ENCODE data around the gene PHLDA2.

Gene PHLDA2

DNA sequence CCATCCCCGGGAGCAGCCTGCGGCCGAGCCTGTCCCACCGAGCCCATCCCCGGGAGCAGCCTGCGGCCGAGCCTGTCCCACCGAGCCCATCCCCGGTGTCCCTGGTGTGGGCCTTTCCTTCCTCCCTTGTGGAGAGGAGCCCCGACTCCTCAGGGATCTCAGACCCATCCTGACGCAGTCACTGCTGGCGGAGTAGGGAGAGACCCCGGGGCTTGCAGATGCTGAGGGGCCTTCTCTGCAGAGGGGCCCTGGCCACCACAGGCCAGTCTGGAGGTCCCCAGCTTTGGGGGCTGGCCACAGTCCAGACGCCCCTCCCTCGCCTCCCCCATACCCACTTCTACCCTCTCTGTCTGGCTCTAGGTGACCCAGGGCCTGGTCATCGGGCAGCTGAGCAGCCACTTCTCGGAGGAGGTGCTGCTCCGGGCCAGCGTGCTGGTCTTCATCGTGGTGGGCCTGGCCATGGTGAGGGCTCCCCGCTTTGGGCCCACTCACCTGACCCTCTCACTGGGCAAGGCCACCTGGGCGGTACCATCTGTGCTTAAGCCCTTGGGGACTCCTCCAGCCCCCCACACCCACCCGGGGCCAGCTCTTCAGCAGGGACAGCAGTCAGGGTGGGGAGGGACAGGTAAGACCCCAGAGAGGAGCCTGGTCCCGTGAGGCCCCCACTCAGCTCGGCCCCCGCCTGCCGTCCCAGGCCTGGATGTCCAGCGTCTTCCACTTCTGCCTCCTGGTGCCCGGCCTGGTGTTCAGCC, 7.3 kb downstream of the PHLDA2 start:
- TF ChIP-seq, protein P1, sequence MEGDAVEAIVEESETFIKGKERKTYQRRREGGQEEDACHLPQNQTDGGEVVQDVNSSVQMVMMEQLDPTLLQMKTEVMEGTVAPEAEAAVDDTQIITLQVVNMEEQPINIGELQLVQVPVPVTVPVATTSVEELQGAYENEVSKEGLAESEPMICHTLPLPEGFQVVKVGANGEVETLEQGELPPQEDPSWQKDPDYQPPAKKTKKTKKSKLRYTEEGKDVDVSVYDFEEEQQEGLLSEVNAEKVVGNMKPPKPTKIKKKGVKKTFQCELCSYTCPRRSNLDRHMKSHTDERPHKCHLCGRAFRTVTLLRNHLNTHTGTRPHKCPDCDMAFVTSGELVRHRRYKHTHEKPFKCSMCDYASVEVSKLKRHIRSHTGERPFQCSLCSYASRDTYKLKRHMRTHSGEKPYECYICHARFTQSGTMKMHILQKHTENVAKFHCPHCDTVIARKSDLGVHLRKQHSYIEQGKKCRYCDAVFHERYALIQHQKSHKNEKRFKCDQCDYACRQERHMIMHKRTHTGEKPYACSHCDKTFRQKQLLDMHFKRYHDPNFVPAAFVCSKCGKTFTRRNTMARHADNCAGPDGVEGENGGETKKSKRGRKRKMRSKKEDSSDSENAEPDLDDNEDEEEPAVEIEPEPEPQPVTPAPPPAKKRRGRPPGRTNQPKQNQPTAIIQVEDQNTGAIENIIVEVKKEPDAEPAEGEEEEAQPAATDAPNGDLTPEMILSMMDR (IDR thresholded peaks at IDR 0.05): no peak

DNA sequence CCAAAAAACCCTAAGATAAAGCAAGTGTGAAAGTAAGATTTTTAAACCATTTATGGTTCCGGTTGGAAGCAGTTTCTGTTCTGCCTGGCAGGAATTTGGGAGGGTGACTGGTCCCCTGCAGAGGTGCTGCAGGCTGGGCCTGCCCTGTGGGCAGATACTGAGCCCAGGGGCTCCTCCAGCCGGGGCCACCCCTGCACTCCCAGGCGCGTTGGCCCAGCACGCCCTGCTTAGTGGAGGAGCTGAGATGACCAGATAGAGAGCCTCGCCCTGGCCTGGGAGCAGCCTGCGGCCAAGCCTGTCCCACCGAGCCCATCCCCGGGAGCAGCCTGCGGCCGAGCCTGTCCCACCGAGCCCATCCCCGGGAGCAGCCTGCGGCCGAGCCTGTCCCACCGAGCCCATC, 8.0 kb downstream of the PHLDA2 start:
- Histone ChIP-seq H3K36me3 (no peaks in the 10 kb centered on the region), H3K4me1 (peaks cover 0 to 9% (median 0%) of the 10 kb centered on the region in 4 donors), H3K4me3 (no peak overlapping the region), H3K9me3 (no peaks in the 10 kb centered on the region), H3K27ac (no peak overlapping the region), H3K27me3 (peaks cover 0 to 9% of the 10 kb centered on the region in 2 donors)
- no peak for DNase-seq
- intact Hi-C loops (cut with DNase I; ENCODE audit: low total_unique reads): no loop called here
- TF ChIP-seq, protein P1 (IDR thresholded peaks at IDR 0.05): no peak

More for the DNA sequence above, 7.3 kb downstream of the PHLDA2 start:
- Histone ChIP-seq H3K27me3 (peaks cover 0 to 15% of the 10 kb centered on the region in 2 donors), H3K9me3 (no peaks in the 10 kb centered on the region), H3K36me3 (no peaks in the 10 kb centered on the region), H3K27ac (no peak overlapping the region), H3K4me1 (peaks cover 0 to 9% (median 0%) of the 10 kb centered on the region in 4 donors), H3K4me3 (no peak overlapping the region)
- DNase-seq: no peak
- intact Hi-C loops (cut with DNase I; ENCODE audit: low total_unique reads): no loop called here

DNA sequence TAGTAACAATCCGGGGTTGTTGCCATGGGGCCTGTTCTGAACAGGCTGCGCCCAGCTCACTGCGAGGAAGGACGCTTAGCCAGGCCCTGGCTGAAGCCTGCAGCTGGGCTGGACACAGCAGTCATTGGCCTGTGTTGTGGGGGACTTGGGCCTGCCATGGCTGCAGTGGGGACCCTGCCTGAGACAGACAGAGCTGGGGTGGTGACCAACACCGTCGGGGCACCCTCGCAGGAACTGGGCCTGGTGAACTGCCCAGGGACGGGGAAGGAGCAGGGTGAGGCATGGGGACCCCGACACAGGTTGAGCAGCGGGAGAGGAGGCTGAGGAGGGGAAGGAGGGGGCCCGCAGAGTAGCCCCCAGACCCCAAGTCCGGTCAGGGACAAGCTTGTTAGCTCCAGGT, 8.9 kb downstream of the PHLDA2 start:
- TF ChIP-seq, protein P1 (IDR thresholded peaks at IDR 0.05): no peak
- H3K4me3 ChIP-seq: no peak overlapping the region
- peaks cover 0 to 9% of the 10 kb centered on the region in 2 donors for H3K27me3 ChIP-seq
- H3K9me3 ChIP-seq: no peaks in the 10 kb centered on the region
- H3K4me1 ChIP-seq: peaks cover 0 to 9% (median 0%) of the 10 kb centered on the region in 4 donors
- H3K27ac ChIP-seq: no peak overlapping the region
- DNase-seq: no peak
- H3K36me3 ChIP-seq: no peaks in the 10 kb centered on the region
- intact Hi-C loops (cut with DNase I; ENCODE audit: low total_unique reads): no loop called here

DNA sequence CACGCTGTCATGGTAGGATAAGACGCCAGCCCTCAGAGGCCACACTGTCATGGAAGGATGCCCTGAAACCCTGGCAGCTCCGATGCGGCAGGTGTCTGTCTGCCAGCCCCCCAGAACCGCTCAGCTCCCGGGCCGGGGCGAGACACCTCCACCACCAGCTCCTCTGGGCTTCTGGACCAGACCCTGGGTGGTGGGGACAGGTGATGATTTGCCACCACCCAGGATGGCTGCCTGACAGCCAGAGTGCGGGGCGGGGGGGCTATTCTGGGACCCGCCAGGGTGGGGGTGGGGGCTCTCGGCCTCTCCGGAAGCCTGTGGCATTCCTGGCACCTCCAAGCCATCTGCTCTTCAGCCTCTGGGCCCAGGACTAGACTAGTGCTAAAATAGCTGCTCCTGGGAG, 9.4 kb downstream of the PHLDA2 start:
- H3K4me3 ChIP-seq: no peak overlapping the region
- no peak for DNase-seq
- H3K27me3 ChIP-seq: peaks cover 0 to 7% of the 10 kb centered on the region in 2 donors
- peaks cover 0 to 14% (median under 1%) of the 10 kb centered on the region in 4 donors for H3K4me1 ChIP-seq
- no peaks in the 10 kb centered on the region for H3K36me3 ChIP-seq
- TF ChIP-seq, protein P1 (IDR thresholded peaks at IDR 0.05): no peak
- intact Hi-C loops (cut with DNase I; ENCODE audit: low total_unique reads): no loop called here
- H3K9me3 ChIP-seq: no peaks in the 10 kb centered on the region
- no peak overlapping the region for H3K27ac ChIP-seq

DNA sequence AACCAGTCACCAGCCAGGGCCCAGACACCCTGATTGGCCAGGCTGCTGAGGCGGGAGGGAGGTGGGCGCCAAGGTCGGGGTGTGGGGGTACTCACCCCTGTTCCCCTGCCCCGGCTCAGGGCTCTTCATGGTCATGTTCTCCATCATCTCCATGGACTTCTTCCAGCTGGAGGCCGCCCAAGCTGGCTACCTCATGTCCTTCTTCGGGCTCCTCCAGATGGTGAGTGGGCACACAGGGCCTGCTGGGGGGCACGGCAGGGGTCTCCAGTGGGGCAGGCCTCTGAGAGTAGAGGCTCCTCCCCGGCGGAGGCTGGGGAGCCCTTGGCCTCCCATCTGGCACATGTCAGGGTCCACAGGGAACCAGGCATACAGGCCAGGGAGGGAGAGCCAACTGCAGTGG, 10.0 kb downstream of the PHLDA2 start:
- TF ChIP-seq, protein P1 (IDR thresholded peaks at IDR 0.05): no peak
- DNase-seq: no peak
- no peak overlapping the region for H3K27ac ChIP-seq
- no peaks in the 10 kb centered on the region for H3K9me3 ChIP-seq
- H3K27me3 ChIP-seq: peaks cover 0 to 7% of the 10 kb centered on the region in 2 donors
- H3K4me1 ChIP-seq: peaks cover 0 to 17% (median 4%) of the 10 kb centered on the region in 4 donors
- H3K36me3 ChIP-seq: no peaks in the 10 kb centered on the region
- H3K4me3 ChIP-seq: no peak overlapping the region
- intact Hi-C loops (cut with DNase I; ENCODE audit: low total_unique reads): no loop called here

Data from tibial artery (tissue), 4 donors.